Neural cell (in vitro differentiated cells): ENCODE measurements around the gene ACBD7. TPM values are rescaled to one million over a fixed set of nuclear protein-coding genes. Genes with fewer than 3 reads are reported as not detected.
A peak's percentile ranks its signal among the peaks of the same experiment; 100 is the strongest.

Experiments used
- H2AFZ ChIP-seq: fragments of 200-600, 300-800 bp; sonication (generic), shearing (Covaris generic); 2 replicates; pipeline ENCODE4 v1.6.0; 2014; ENCODE audit warnings: low read depth, mild to moderate bottlenecking, antibody characterized with exemption, low read length, moderate library complexity
- H3F3A ChIP-seq: fragments of 200-600 bp; shearing (Covaris generic); 2 replicates; pipeline ENCODE4 v1.6.1; 2016; ENCODE audit warnings: mild to moderate bottlenecking, moderate library complexity, mixed read lengths, antibody characterized with exemption, low read length; ENCODE audit not compliant: insufficient read depth, poor library complexity, severe bottlenecking
- H3K27ac ChIP-seq: fragments of 200-600, 300-800 bp; sonication (generic), shearing (Covaris generic); 2 replicates; pipeline ENCODE4 v1.5.1; 2014; ENCODE audit warnings: mild to moderate bottlenecking, low read length, moderate library complexity
- H3K27me3 ChIP-seq: fragments of 300-800, 200-600 bp; sonication (generic), shearing (Covaris generic); 2 replicates; pipeline ENCODE4 v1.6.0; 2014; ENCODE audit warnings: mild to moderate bottlenecking, low read depth, low read length, moderate library complexity; ENCODE audit not compliant: insufficient read depth
- H3K36me3 ChIP-seq: fragments of 300-800, 200-600 bp; sonication (generic), shearing (Covaris generic); 2 replicates; pipeline ENCODE4 v1.5.1; 2014; ENCODE audit warnings: mild to moderate bottlenecking, antibody characterized with exemption, low read length, moderate library complexity; ENCODE audit not compliant: insufficient read depth
- H3K4me2 ChIP-seq: fragments of 300-800, 200-600 bp; sonication (generic), shearing (Covaris generic); 2 replicates; pipeline ENCODE4 v1.6.0; 2014; ENCODE audit warnings: mild to moderate bottlenecking, low read length
- H3K4me3 ChIP-seq: fragments of 300-800, 200-600 bp; sonication (generic), shearing (Covaris generic); 2 replicates; pipeline ENCODE4 v1.5.1; 2014; ENCODE audit warnings: mild to moderate bottlenecking, low read length, moderate library complexity
- H3K79me2 ChIP-seq: fragments of 200-600 bp; shearing (Covaris generic); replicated peaks from 2 replicates; pipeline ENCODE4 v1.6.0; 2014; ENCODE audit warnings: mild to moderate bottlenecking, low read length, moderate library complexity; ENCODE audit not compliant: insufficient read depth
- H3K9ac ChIP-seq: fragments of 300-800, 200-600 bp; sonication (generic), shearing (Covaris generic); 2 replicates; pipeline ENCODE4 v1.6.1; 2016; ENCODE audit warnings: mild to moderate bottlenecking, low read length, mixed read lengths
- H3K9me2 ChIP-seq: fragments of 200-600 bp; shearing (Covaris generic); 2 replicates; pipeline ENCODE4 v1.6.1; 2016; ENCODE audit warnings: mild to moderate bottlenecking, low read length, mixed read lengths; ENCODE audit not compliant: insufficient read depth
- H3K9me3 ChIP-seq: fragments of 200-600, 300-800 bp; sonication (generic), shearing (Covaris generic); 2 replicates; pipeline ENCODE4 v1.6.1; 2016; ENCODE audit warnings: mild to moderate bottlenecking, mixed run types, low read length, moderate library complexity, mixed read lengths
- H4K20me1 ChIP-seq: fragments of 200-600 bp; shearing (Covaris generic); 2 replicates; pipeline ENCODE4 v1.6.1; 2016; ENCODE audit warnings: mild to moderate bottlenecking, mixed run types; ENCODE audit not compliant: insufficient read depth
- EP300 ChIP-seq: fragments of 450-650 bp; conservative IDR thresholded peaks from 2 replicates; pipeline ENCODE4 v1.6.1; 2014; ENCODE audit warnings: antibody characterized with exemption, mild to moderate bottlenecking, moderate library complexity; ENCODE audit not compliant: poor library complexity, severe bottlenecking
- EZH2 ChIP-seq: fragments of 200-600, 300-800 bp; shearing (Covaris generic), sonication (generic); IDR thresholded peaks from 2 replicates; pipeline ENCODE4 v1.6.1; 2014; ENCODE audit warnings: antibody characterized with exemption, low read length, borderline replicate concordance, mild to moderate bottlenecking; ENCODE audit not compliant: insufficient read depth, poor library complexity, severe bottlenecking
- MXI1 ChIP-seq: fragments of 450-650 bp; conservative IDR thresholded peaks from 2 replicates; pipeline ENCODE4 v1.6.1; 2014; ENCODE audit warnings: antibody characterized with exemption, mild to moderate bottlenecking; ENCODE audit not compliant: poor library complexity, severe bottlenecking
- POLR2AphosphoS5 ChIP-seq: IDR thresholded peaks from 2 replicates; pipeline ENCODE4 v1.6.1; 2012
- RAD21 ChIP-seq: fragments of 450-650 bp; conservative IDR thresholded peaks from 2 replicates; pipeline ENCODE4 v1.6.1; 2014; ENCODE audit warnings: antibody characterized with exemption, mild to moderate bottlenecking, moderate library complexity
- SMC3 ChIP-seq: fragments of 450-650 bp; conservative IDR thresholded peaks from 2 replicates; pipeline ENCODE4 v1.6.1; 2014; ENCODE audit warnings: antibody characterized with exemption, mild to moderate bottlenecking, moderate library complexity; ENCODE audit not compliant: poor library complexity
- TAF1 ChIP-seq: IDR thresholded peaks from 2 replicates; pipeline ENCODE4 v1.6.1; 2012; ENCODE audit warnings: low read depth
- polyA minus RNA-seq: library from RNA; depleted of rRNA, polyadenylated mRNA; stranded (reverse); fragments of >200 nt; gene quantifications from 2 replicates; pipeline ENCODE4 v1.2.3, GENCODE V29; 2014
- polyA plus RNA-seq: library from polyadenylated mRNA; depleted of rRNA; stranded (reverse); fragments of >200 nt; gene quantifications from 2 replicates; pipeline ENCODE4 v1.2.3, GENCODE V29; 2014
- TF ChIP-seq, protein P1 (sequence below): IDR thresholded peaks from 2 replicates; pipeline ENCODE4 v1.6.1; 2012; ENCODE audit warnings: borderline replicate concordance
- TF ChIP-seq, protein P2 (sequence below): fragments of 450-650 bp; IDR thresholded peaks from 2 replicates; pipeline ENCODE4 v1.5.1; 2014; ENCODE audit warnings: antibody characterized with exemption, mild to moderate bottlenecking, moderate library complexity; ENCODE audit not compliant: poor library complexity, severe bottlenecking

Gene ACBD7
- polyA plus RNA-seq (3.3 and 7.8 TPM in 2 replicates), polyA minus RNA-seq (8.5 and 12.0 TPM in 2 replicates)

GRCh38 chr10:15088428-15089261 is at the start of gene ACBD7:
ACBD7 (minus strand) TSS chr10:15088776; CDS start chr10:15088728, 48 bp downstream.
- Histone ChIP-seq H3K9ac (peak within 1 kb of the TSS; percentile 62), H4K20me1 (no peaks in the 10 kb centered on the region), H3K79me2 (no peaks in the 10 kb centered on the region), H2AFZ (peak within 1 kb of the TSS; percentile 66), H3K27ac (no peak within 1 kb of the TSS), H3K27me3 (no peaks in the 10 kb centered on the region), H3K4me3 (peak within 1 kb of the TSS; percentile 95), H3F3A (no peaks in the 10 kb centered on the region), H3K36me3 (no peaks in the 10 kb centered on the region), H3K4me2 (peak within 1 kb of the TSS; percentile 80), H3K9me3 (no peaks in the 10 kb centered on the region), H3K9me2 (no peaks in the 10 kb centered on the region)
- TF ChIP-seq, protein P1, sequence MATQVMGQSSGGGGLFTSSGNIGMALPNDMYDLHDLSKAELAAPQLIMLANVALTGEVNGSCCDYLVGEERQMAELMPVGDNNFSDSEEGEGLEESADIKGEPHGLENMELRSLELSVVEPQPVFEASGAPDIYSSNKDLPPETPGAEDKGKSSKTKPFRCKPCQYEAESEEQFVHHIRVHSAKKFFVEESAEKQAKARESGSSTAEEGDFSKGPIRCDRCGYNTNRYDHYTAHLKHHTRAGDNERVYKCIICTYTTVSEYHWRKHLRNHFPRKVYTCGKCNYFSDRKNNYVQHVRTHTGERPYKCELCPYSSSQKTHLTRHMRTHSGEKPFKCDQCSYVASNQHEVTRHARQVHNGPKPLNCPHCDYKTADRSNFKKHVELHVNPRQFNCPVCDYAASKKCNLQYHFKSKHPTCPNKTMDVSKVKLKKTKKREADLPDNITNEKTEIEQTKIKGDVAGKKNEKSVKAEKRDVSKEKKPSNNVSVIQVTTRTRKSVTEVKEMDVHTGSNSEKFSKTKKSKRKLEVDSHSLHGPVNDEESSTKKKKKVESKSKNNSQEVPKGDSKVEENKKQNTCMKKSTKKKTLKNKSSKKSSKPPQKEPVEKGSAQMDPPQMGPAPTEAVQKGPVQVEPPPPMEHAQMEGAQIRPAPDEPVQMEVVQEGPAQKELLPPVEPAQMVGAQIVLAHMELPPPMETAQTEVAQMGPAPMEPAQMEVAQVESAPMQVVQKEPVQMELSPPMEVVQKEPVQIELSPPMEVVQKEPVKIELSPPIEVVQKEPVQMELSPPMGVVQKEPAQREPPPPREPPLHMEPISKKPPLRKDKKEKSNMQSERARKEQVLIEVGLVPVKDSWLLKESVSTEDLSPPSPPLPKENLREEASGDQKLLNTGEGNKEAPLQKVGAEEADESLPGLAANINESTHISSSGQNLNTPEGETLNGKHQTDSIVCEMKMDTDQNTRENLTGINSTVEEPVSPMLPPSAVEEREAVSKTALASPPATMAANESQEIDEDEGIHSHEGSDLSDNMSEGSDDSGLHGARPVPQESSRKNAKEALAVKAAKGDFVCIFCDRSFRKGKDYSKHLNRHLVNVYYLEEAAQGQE: no peak
- TF ChIP-seq, protein P2, sequence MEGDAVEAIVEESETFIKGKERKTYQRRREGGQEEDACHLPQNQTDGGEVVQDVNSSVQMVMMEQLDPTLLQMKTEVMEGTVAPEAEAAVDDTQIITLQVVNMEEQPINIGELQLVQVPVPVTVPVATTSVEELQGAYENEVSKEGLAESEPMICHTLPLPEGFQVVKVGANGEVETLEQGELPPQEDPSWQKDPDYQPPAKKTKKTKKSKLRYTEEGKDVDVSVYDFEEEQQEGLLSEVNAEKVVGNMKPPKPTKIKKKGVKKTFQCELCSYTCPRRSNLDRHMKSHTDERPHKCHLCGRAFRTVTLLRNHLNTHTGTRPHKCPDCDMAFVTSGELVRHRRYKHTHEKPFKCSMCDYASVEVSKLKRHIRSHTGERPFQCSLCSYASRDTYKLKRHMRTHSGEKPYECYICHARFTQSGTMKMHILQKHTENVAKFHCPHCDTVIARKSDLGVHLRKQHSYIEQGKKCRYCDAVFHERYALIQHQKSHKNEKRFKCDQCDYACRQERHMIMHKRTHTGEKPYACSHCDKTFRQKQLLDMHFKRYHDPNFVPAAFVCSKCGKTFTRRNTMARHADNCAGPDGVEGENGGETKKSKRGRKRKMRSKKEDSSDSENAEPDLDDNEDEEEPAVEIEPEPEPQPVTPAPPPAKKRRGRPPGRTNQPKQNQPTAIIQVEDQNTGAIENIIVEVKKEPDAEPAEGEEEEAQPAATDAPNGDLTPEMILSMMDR: peak; percentile 70
- TF ChIP-seq SMC3 (peak; percentile 54), RAD21 (peak; percentile 49), POLR2AphosphoS5 (peak; percentile 62), TAF1 (peak; percentile 40), MXI1 (peak; percentile 87), EP300 (no peak), EZH2 (no peak)

- TF ChIP-seq EZH2: no peak
- TF ChIP-seq MXI1: no peak
- TF ChIP-seq, protein P1: no peak
- TF ChIP-seq RAD21: no peak
- no peak for TF ChIP-seq SMC3
- TF ChIP-seq TAF1: no peak
- TF ChIP-seq, protein P2: no peak
- TF ChIP-seq POLR2AphosphoS5: no peak
- TF ChIP-seq EP300: no peak
- Histone ChIP-seq H3K9ac (no peak overlapping the region), H3F3A (no peaks in the 10 kb centered on the region), H3K9me3 (no peaks in the 10 kb centered on the region), H2AFZ (no peak overlapping the region), H3K79me2 (no peaks in the 10 kb centered on the region), H4K20me1 (no peaks in the 10 kb centered on the region), H3K27me3 (no peaks in the 10 kb centered on the region), H3K4me2 (no peak overlapping the region), H3K27ac (no peak overlapping the region), H3K4me3 (no peak overlapping the region), H3K9me2 (no peaks in the 10 kb centered on the region), H3K36me3 (no peaks in the 10 kb centered on the region)
Observed at GRCh38 chr10:15137636-15138035, 49.1 kb upstream of the ACBD7 start.
